Osteocyte (in vitro differentiated cells): ENCODE results near the gene RASAL2. TPM values are rescaled to one million over a fixed set of nuclear protein-coding genes. Genes with fewer than 3 reads are reported as not detected.

Source experiments
- DNase-seq: peaks from one replicate; pipeline ENCODE4 v3.0.0; 2021; ENCODE audit warnings: mixed read lengths; ENCODE audit not compliant: unreplicated experiment; ENCODE audit errors: extremely low spot score
- H3K27ac Mint-ChIP-seq: one replicate; pipeline ENCODE4 v1.8.0; 2021; ENCODE audit warnings: mild to moderate bottlenecking, mixed read lengths; ENCODE audit not compliant: unreplicated experiment
- H3K27me3 Mint-ChIP-seq: one replicate; pipeline ENCODE4 v1.8.0; 2021; ENCODE audit warnings: mixed read lengths; ENCODE audit not compliant: unreplicated experiment
- H3K36me3 Mint-ChIP-seq: one replicate; pipeline ENCODE4 v1.8.0; 2021; ENCODE audit warnings: mixed read lengths; ENCODE audit not compliant: unreplicated experiment
- H3K4me1 Mint-ChIP-seq: one replicate; pipeline ENCODE4 v1.8.0; 2021; ENCODE audit warnings: mixed read lengths; ENCODE audit not compliant: unreplicated experiment
- H3K4me3 Mint-ChIP-seq: one replicate; pipeline ENCODE4 v1.8.0; 2021; ENCODE audit warnings: mild to moderate bottlenecking, moderate library complexity, mixed read lengths; ENCODE audit not compliant: unreplicated experiment
- H3K9me3 Mint-ChIP-seq: one replicate; pipeline ENCODE4 v1.8.0; 2021; ENCODE audit warnings: mixed read lengths; ENCODE audit not compliant: unreplicated experiment
- CTCF ChIP-seq: fragments of 200-600 bp; sonication (generic); IDR thresholded peaks from 2 replicates; pipeline ENCODE4 v1.5.0; 2021; ENCODE audit warnings: antibody characterized with exemption, mild to moderate bottlenecking, moderate library complexity
- total RNA-seq: library from RNA; stranded (reverse); gene quantifications from 2 replicates; pipeline ENCODE4 v1.2.1, GENCODE V29; 2021

RASAL2 gene
- total RNA-seq, 1 donor from 2014 or later: 34.2 TPM

GRCh38 chr1:178407215-178407614, 313.3 kb downstream of the RASAL2 start:
- Mint-ChIP-seq H3K4me3 (no peak overlapping the region), H3K36me3 (peaks cover 16% of the 10 kb centered on the region), H3K4me1 (peaks cover 5% of the 10 kb centered on the region), H3K27ac (no peak overlapping the region), H3K27me3 (no peaks in the 10 kb centered on the region), H3K9me3 (peaks cover 11% of the 10 kb centered on the region)
- DNase-seq: no peak
- TF ChIP-seq CTCF: no peak

GRCh38 chr1:178407655-178408054, 313.8 kb downstream of the RASAL2 start:
- no peak overlapping the region for H3K4me3 Mint-ChIP-seq
- H3K9me3 Mint-ChIP-seq: peaks cover 11% of the 10 kb centered on the region
- H3K27me3 Mint-ChIP-seq: no peaks in the 10 kb centered on the region
- TF ChIP-seq CTCF: no peak
- DNase-seq: no peak
- peaks cover 16% of the 10 kb centered on the region for H3K36me3 Mint-ChIP-seq
- peaks cover 5% of the 10 kb centered on the region for H3K4me1 Mint-ChIP-seq
- H3K27ac Mint-ChIP-seq: no peak overlapping the region

GRCh38 chr1:178408871-178409270, 315.0 kb downstream of the RASAL2 start:
- Mint-ChIP-seq H3K36me3 (peaks cover 16% of the 10 kb centered on the region), H3K9me3 (peaks cover 11% of the 10 kb centered on the region), H3K27me3 (no peaks in the 10 kb centered on the region), H3K4me1 (peaks cover 5% of the 10 kb centered on the region), H3K27ac (no peak overlapping the region), H3K4me3 (no peak overlapping the region)
- TF ChIP-seq CTCF: no peak
- no peak for DNase-seq

GRCh38 chr1:178409541-178409940, 315.6 kb downstream of the RASAL2 start:
- Mint-ChIP-seq H3K4me3 (no peak overlapping the region), H3K27ac (no peak overlapping the region), H3K27me3 (no peaks in the 10 kb centered on the region), H3K9me3 (peaks cover 12% of the 10 kb centered on the region), H3K4me1 (peaks cover 5% of the 10 kb centered on the region), H3K36me3 (peaks cover 16% of the 10 kb centered on the region)
- no peak for TF ChIP-seq CTCF
- DNase-seq: no peak

GRCh38 chr1:178411756-178412399, 318.0 kb downstream of the RASAL2 start:
- H3K4me3 Mint-ChIP-seq: no peak overlapping the region
- H3K27ac Mint-ChIP-seq: no peak overlapping the region
- no peak for TF ChIP-seq CTCF
- H3K27me3 Mint-ChIP-seq: no peaks in the 10 kb centered on the region
- peaks cover 32% of the 10 kb centered on the region for H3K9me3 Mint-ChIP-seq
- DNase-seq: no peak
- peaks cover 5% of the 10 kb centered on the region for H3K4me1 Mint-ChIP-seq
- H3K36me3 Mint-ChIP-seq: peaks cover 20% of the 10 kb centered on the region
